GM21528 (cell line): ENCODE data around the gene IQCH.

ENCODE experiments used
- ATAC-seq: cut with Tn5 transposase; IDR thresholded peaks from one replicate; pipeline ENCODE4 v1.9.1; 2021; ENCODE audit warnings: mild to moderate bottlenecking, moderate library complexity; ENCODE audit not compliant: unreplicated experiment, low FRiP score

IQCH gene

GRCh38 chr15:67386947-67387346, 132.4 kb downstream of the IQCH start:
- ATAC-seq, result no peak

DNA sequence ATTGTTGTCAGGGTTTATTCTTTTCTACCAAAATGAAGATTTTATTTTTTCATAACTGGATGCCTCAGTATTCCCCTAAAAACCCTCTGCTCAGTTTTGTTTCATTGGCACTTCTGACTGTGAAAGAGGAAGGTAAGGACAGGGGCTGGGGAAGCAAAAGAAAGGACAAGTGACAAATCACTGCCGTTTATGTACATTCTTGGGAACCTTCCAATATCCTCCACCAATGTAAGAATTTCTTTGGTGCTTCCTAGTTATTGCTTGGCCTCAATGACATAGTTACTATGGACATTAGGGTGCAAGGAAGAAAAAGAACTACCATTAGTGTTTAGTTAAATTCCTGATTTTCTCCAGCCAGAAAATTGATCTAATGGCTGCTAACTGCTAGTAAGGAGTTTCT, 135.4 kb downstream of the IQCH start:
- no peak for ATAC-seq

DNA sequence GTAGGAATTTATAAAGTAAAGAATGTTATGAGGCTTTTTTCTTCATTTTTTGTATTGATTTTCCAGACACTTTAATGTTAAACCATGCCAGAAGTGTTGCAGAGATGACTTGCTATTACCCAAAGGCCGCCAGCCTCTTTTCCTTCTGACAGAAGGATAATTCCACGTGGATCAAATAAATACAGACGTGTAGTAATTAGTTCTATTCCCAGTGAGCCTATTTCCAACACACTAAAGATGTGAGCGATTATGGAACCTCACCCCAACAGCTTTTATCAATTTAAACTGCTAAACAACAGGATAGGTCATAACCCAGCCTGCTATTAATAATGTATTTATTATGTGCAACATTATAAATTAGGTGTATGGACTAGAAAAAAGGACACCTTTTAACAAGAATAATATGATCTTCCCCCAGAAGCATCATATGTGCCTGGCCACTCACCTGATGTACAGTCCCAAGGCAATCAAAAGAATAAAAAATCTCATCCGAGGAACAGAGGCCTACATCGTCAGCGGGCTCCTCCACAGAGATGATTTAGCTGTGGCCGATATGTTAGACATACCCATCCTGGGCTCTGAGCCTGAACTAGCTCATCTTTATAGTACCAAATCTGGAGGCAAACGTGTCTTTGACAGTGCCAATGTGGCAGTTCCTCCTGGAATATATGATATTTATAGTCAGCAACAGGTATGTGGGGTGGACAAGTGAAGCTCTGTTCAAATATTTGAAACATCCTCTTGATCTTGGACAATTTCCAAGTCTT, 140.5 kb downstream of the IQCH start:
- ATAC-seq, result no peak

DNA sequence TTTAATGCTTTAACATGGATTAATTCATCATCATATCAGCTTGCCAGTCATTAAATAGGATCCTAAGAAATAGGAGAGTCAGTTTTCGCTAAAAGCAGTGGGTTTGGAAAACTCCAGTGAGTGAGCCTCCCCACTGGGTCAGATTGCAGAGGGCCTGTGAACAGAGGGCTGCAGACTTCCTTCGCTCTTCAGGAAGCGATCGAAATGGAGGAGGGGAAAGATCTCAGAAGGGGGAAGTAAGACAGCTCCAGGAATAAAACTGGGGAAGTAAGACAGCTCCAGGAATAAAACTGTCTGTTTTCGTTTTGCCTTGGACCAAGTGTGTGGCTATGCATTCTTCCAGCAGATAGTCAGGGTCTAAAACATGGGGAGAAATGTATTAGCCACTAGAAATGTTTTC, 141.5 kb downstream of the IQCH start:
- no peak for ATAC-seq

- ATAC-seq, result no peak
These were observed 142.6 kb downstream of the IQCH start for GRCh38 chr15:67397139-67397538.

GRCh38 chr15:67399925-67400324, 145.3 kb downstream of the IQCH start:
- ATAC-seq, result no peak

- ATAC-seq, result no peak
These were observed 146.3 kb downstream of the IQCH start for GRCh38 chr15:67400890-67401289.

DNA sequence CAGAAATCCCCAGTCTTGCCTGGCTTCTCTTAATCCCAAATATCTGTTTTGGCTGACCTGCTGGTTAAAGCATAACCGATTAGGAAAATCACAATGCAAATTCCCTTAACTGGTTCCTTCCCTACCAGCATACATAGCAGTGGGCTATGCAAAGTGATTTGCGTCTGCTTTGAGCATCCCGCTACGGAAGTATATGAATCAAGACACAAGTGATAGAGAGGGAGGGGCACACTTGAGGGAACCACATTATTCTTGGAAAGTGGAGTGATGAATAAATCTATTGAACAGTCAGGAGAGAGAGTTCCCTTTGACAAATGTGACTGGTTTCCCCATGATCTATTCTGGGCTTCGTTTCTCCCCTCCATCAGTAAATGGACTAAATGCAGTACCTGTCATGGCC, 146.8 kb downstream of the IQCH start:
- ATAC-seq, result no peak

GRCh38 chr15:67403428-67404154, 149.0 kb downstream of the IQCH start:
- ATAC-seq, result no peak

GRCh38 chr15:67405208-67406191, 150.9 kb downstream of the IQCH start:
- ATAC-seq, result no peak

DNA sequence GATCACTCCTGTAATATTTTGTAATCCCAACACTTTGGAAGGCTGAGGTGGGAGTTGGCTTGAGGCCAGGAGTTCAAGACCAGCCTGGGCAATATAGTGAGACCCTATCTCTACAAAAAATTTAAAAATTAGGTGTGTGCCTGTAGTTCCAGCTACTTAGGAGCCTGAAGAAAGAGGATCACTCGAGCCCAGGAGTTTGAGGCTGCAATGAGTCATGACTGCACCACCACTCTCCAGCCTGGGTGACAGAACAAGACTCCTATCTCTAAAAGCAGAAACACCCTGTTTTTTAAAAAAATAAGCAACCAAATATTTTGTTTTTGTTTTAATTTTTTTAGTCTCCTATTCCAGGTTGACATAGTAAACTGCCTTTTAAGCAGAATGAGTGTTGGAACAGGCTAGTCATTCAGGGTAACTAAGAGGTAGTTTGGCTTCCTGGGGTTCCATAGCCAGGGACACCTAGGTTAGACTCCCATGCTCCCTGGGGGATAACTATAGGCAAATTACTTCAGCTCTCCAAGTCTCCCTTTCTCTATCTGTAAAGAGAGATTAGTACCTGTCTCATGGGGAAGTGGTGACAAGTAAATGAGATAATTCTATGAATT, 151.8 kb downstream of the IQCH start:
- no peak for ATAC-seq

DNA sequence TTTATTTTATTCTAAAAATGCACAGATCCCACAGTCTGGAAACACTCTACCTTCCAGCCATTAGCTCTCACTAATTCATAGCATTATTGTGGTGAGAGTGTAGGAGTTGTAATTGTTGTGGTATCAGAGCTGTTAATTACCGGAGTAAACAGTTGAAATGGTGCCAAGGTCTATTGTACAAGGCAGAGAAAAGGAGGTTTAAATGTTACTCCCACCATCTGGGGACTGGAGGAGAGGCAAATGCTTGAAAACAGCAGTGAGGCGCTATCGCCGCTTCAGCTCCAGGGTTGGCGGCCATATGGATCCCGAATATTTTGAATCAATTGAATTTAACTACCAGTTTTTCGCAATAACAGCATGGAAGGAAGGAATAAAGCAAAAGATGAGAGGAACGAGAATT, 153.2 kb downstream of the IQCH start:
- no peak for ATAC-seq

DNA sequence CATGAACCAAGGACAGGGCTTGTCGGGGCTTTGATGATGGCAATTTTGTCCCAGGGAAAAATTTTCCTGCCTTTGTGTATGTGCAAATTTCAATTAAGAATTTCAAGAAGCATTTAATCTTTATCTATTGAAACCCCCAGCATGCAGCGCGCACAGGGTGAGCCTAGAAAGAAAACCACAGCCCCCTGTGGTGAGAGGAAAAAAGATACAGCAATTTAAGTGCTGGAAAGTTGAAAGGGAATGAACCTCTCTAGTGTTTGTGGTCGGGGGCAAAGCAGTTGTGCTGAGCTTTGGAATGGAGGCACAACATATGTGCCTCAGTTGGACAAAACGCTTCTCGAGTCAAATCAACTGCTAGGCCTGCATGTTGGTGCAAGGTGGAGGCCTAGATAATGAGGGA, 154.6 kb downstream of the IQCH start:
- no peak for ATAC-seq

DNA sequence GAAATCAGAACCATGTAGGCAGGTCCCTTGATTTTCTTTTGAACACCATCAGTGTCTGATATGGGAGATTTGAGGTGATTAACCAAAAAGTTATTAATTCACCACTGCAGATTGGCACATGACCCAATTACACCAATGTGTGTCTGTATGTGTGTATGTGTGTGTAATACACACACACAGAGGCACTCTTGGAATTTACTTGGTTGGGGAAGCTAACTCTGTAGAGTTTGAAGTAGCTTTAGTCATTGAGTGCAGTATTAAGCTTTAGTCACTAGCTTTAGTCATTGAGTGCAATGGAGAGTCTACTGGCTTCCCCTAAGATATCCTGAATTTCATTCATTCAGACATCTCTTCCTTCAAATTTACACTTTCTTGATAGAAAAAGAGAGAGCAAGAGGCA, 156.9 kb downstream of the IQCH start:
- no peak for ATAC-seq

- no peak for ATAC-seq
These were observed 159.3 kb downstream of the IQCH start for GRCh38 chr15:67413770-67414390.

GRCh38 chr15:67415181-67415580, 160.6 kb downstream of the IQCH start:
- ATAC-seq, result no peak

- ATAC-seq, result no peak
These were observed 162.3 kb downstream of the IQCH start for GRCh38 chr15:67416891-67417290.

DNA sequence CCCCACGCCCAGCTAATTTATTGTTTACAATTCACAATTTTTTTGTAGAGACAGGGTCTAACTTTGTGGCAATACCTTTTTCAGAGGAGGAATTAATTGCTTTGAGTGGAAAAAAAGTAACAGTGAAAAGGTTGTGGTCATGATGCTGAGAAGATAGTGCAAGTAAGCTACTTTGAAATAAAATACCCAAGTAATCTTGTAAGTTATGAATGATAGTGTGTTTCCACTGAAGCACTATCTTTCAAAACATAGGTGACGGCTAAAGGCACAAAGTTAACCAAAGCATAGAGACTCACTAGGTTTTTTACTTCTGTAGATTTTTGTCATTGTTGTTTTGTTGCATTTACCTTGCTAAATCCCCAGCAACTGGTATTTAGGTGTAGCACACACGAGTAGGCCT, 165.1 kb downstream of the IQCH start:
- no peak for ATAC-seq

DNA sequence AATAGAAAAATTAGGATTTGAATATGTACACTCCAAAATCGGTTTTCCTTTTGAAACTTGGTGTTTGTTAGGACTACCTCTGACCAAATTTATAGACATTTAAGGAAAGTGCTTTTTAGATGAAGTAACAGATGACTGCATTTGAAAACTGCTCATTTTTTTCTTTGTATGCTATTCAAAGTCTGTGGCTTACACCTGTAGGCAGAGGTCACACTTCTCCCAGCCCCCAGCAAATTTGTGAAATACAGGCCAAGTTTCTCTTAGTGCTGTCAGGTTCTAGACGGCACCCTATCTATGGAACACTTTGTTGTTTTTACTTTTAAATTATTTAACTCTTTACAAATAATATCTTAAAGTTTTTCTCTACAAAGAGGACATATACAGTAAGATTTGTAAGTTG, 165.6 kb downstream of the IQCH start:
- ATAC-seq, result no peak

DNA sequence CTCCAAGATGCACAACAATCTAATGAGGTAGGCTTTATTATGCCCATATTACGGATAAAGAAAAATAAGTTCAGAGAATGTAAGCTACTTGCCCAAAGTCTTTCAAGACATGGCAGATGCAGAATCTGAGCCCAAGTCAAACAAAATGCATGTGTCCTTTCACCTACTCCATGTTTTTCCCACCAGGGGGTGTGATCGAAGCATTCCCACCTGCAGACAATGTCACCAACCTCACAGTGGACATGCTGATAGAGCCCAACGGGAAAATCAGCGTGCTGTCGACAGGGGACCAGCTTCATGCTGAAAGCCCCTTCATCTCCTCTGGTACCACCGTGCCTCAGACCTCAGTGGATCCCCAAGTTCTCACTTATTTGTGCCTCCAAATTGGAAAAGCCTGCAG, 166.5 kb downstream of the IQCH start:
- ATAC-seq, result no peak
